Breast epithelium (tissue), 4 donors: ENCODE results near the gene SYT15. TPM values are rescaled to one million over a fixed set of nuclear protein-coding genes. Genes with fewer than 3 reads are reported as not detected.

Experiments used
- DNase-seq, 2 donors: peaks; one replicate each; pipeline ENCODE4 v3.0.0-alpha.2; 2019; ENCODE audit warnings: low spot score in 2 of 2
- H3K27ac ChIP-seq, 2 donors: fragments of 200-600 bp; sonication (generic) in 1 of 2; one replicate each; pipeline ENCODE4 v1.5.1; 2016 to 2019; ENCODE audit warnings: mild to moderate bottlenecking in 1 of 2
- H3K27me3 ChIP-seq, 2 donors: fragments of 200-600 bp; sonication (generic) in 1 of 2; one replicate each; pipeline versions ENCODE4 v1.5.1 to v1.6.0; 2017 to 2019; ENCODE audit warnings: control low read depth in 1 of 2, mild to moderate bottlenecking in 1 of 2
- H3K36me3 ChIP-seq: fragments of 200-600 bp; one replicate; pipeline ENCODE4 v1.5.1; 2019
- H3K4me1 ChIP-seq, 2 donors: fragments of 200-600 bp; sonication (generic); one replicate each; pipeline ENCODE4 v1.5.1; 2016 to 2019; ENCODE audit warnings: control low read depth in 1 of 2
- H3K4me3 ChIP-seq, 3 donors: fragments of 200-600 bp; sonication (generic); 1 replicate in 2 of 3; 2 replicates in 1 of 3; pipeline ENCODE4 v1.5.1; 2016 to 2019; ENCODE audit warnings: mild to moderate bottlenecking in 3 of 3, moderate library complexity in 2 of 3
- H3K9me3 ChIP-seq, 2 donors: fragments of 200-600 bp; sonication (generic) in 1 of 2; one replicate each; pipeline ENCODE4 v1.5.1; 2016 to 2019; ENCODE audit warnings: control low read depth in 1 of 2
- POLR2A ChIP-seq: fragments of 450-650 bp; IDR thresholded peaks from one replicate; pipeline ENCODE4 v1.6.1; 2016; ENCODE audit warnings: antibody characterized with exemption, mild to moderate bottlenecking, moderate library complexity
- POLR2AphosphoS5 ChIP-seq, 3 donors: sonication (generic); formaldehyde crosslinking; IDR thresholded peaks; one replicate each; pipeline ENCODE4 v1.6.1; 2017; ENCODE audit warnings: antibody characterized with exemption in 3 of 3
- intact Hi-C: fragments of 100-400 bp; cut with DNase I; formaldehyde crosslinking; loops from one replicate; pipeline ENCODE4 v1.15.1; 2023; ENCODE audit warnings: low total_unique reads
- total RNA-seq, 3 donors: library from RNA; depleted of rRNA; stranded (reverse); fragments of >200 nt; gene quantifications; one replicate each; pipeline ENCODE4 v1.1.0, GENCODE V29; 2016
- TF ChIP-seq, protein P1 (sequence below), 3 donors: fragments of 450-650 bp; IDR thresholded peaks; one replicate each; pipeline ENCODE4 v1.5.1; 2016 to 2017; ENCODE audit warnings: antibody characterized with exemption in 3 of 3, mild to moderate bottlenecking in 3 of 3, moderate library complexity in 3 of 3

The SYT15 gene
- total RNA-seq, 3 donors from 2014 or later = 1.6 to 5.9 (median 3.8) TPM

DNA sequence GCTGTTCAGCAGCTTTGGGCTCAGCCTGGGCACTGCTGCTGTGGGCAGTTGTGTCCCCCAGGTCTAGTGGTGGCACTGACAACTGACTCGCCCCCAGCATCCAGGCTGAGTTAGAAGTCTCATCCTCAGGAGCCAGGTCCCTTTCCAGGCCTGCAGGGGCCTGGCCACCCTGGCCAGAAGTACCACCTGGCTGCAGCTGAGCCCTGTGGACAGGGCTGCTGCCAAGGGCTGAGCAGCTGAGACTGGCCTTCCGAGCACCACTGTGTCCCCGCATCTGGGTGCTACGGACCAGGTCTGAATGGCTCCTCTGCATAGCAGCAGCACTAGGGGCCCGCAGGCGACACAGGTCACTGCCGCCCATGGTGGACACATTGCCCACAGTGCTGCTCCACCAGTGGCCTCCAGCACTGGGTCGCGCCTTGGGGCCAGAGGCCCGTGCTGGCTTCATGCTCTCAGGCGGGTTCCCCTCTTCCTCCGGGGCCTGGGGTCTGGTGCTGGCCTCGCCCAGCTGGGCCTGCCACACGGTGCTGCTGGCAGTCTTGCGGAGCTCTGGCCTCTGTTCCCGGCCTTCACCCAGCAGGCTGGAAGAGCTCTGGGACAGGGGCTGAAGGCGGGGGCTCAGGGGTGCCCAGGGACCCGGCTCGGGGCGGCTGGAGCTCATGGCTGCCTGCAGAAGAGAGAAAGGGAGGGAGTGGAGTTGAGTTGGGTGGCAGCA is 28.7 kb upstream of the SYT15 start:
- Histone ChIP-seq H3K27me3 (no peaks in the 10 kb centered on the region), H3K27ac (no peak overlapping the region), H3K36me3 (no peaks in the 10 kb centered on the region), H3K4me1 (no peaks in the 10 kb centered on the region), H3K9me3 (no peaks in the 10 kb centered on the region), H3K4me3 (no peak overlapping the region)
- intact Hi-C loops = no loop called here
- peak in 1 of 2 donors; percentile 50 for DNase-seq
- TF ChIP-seq, protein P1, sequence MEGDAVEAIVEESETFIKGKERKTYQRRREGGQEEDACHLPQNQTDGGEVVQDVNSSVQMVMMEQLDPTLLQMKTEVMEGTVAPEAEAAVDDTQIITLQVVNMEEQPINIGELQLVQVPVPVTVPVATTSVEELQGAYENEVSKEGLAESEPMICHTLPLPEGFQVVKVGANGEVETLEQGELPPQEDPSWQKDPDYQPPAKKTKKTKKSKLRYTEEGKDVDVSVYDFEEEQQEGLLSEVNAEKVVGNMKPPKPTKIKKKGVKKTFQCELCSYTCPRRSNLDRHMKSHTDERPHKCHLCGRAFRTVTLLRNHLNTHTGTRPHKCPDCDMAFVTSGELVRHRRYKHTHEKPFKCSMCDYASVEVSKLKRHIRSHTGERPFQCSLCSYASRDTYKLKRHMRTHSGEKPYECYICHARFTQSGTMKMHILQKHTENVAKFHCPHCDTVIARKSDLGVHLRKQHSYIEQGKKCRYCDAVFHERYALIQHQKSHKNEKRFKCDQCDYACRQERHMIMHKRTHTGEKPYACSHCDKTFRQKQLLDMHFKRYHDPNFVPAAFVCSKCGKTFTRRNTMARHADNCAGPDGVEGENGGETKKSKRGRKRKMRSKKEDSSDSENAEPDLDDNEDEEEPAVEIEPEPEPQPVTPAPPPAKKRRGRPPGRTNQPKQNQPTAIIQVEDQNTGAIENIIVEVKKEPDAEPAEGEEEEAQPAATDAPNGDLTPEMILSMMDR (IDR thresholded peaks at IDR 0.05) = no peak
- no peak for TF ChIP-seq POLR2AphosphoS5 (IDR thresholded peaks at IDR 0.05)
- no peak for TF ChIP-seq POLR2A

DNA sequence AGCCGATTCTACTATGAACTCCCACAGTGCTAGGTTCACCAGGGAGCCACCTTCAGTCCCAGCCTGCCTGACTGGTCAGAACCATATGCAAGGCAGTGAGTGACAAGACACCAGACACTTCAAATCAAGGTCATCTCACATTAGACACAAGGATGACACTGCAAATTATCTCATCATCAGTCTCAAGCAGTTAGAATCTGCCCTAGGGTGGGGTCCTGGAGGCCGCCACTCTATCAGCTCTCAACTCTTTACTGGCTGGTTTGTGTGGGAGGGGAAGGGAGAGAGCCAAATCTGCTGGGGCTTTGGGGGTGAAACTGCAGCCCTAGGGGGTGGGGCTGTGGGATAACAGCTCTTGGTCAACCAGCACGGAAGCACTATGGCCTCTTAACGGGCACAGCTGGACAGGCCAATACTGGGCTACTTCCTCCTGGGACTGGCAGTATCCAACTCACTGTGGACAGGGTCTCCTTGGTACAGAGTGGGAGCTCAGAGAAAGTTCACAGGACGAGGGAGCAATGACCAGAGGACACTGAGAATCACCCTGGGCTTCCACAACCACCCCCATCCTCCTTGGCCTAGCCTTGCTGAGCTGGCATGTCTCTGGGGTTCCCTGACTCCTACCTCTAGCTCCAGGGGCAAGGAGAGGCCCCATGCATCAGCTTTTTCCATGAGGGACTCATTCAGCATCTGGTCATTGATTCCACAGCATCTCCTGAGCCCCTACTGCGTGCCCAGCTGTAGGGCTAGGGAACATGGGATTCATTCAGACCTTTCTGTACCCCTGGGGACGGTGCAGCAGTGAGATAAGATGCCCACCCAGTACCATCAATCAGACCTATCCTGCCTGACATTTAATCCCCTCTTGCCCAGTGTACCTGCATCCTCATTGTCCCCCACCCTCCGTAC is 27.9 kb upstream of the SYT15 start:
- no peak overlapping the region for H3K27ac ChIP-seq
- peaks cover 0 to 3% of the 10 kb centered on the region in 2 donors for H3K27me3 ChIP-seq
- TF ChIP-seq POLR2AphosphoS5 (IDR thresholded peaks at IDR 0.05) (no peak), POLR2A (no peak)
- TF ChIP-seq, protein P1 (IDR thresholded peaks at IDR 0.05) = no peak
- H3K9me3 ChIP-seq = no peaks in the 10 kb centered on the region
- H3K36me3 ChIP-seq = no peaks in the 10 kb centered on the region
- peak in 1 of 2 donors; percentile 50 for DNase-seq
- no peaks in the 10 kb centered on the region for H3K4me1 ChIP-seq
- no peak overlapping the region for H3K4me3 ChIP-seq
- intact Hi-C loops = no loop called here

DNA sequence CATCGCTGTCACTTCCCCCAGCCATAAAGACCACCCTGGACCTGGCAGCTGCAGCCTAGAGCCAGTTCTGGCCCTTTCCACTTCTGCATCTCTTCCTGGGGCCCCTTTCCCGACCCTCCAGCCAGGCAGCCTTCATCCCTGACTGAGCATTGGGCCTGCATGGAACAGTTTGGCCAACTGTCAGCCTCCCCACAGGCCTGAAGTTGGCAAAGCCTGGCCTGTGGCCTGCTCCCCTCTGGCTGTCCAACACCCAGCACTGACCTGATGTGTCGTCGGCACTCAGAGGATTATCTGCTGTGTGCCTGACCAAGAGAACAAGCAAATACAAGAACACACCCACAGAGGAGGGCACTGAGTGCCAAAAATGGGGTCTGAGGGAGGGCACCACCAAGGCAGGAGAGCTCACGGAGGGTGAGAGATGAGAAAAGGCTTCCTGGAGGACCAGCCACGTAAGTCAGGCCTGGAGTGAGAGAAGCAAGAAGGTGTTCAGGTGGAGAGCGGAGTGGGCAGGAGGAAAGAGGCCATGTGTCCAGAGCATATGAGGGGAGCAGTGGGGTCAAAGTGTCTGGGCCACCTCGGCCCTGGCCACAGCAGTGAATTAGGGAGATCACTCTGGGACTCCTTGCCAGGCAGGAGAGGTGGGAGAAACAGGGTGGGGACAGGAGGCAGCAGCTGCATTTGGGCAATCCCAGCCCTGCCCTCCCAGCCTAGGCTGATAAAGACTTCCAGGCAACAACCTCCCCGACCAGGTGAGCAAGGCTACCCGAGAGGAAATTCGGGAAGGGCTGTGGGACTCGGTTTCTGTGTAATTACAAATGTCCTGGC is 27.0 kb upstream of the SYT15 start:
- TF ChIP-seq POLR2AphosphoS5 (IDR thresholded peaks at IDR 0.05) = no peak
- TF ChIP-seq, protein P1 (IDR thresholded peaks at IDR 0.05) = no peak
- no peak for TF ChIP-seq POLR2A
- H3K27me3 ChIP-seq = peaks cover 0 to 7% of the 10 kb centered on the region in 2 donors

DNA sequence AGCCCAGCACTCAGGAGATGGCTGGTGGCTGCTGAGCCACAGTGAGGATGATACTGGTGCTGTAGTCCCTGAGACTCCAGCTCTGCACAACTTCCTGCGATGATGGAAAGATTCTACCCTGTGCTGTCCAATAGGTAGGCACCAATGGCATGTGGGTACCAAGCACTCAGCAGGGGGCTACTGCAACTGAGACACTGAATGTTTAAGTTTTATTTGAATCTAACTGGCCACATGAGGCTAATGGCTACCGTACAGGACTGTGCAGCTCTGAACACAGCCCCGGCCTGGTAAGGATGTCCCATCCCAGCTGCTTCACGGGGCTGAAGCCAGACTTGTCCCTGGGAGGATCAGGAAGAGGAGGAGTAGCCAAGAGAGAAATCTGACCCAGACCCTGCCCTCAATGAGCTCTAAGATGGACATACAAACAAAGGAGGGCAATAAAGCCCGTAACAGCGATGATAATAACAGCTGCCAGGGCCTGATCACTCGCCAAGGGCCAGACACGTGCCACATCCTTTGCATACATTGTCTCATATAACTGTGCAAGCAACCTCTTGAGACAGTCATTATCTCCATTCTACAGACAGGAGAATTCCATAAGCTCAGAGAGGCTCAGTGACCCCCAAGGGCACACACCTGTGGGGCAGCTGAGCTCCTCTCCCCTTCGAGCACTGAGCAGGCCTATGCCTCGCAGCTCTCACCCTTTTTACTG is 26.2 kb upstream of the SYT15 start:
- peaks cover 0 to 13% of the 10 kb centered on the region in 2 donors for H3K27me3 ChIP-seq
- H3K27ac ChIP-seq = no peak overlapping the region
- intact Hi-C loops = no loop called here
- H3K9me3 ChIP-seq = no peaks in the 10 kb centered on the region
- H3K4me1 ChIP-seq = no peaks in the 10 kb centered on the region
- TF ChIP-seq, protein P1 (IDR thresholded peaks at IDR 0.05) = no peak
- TF ChIP-seq POLR2A = no peak
- TF ChIP-seq POLR2AphosphoS5 (IDR thresholded peaks at IDR 0.05) = no peak
- H3K36me3 ChIP-seq = no peaks in the 10 kb centered on the region
- DNase-seq = no peak
- no peak overlapping the region for H3K4me3 ChIP-seq

More for the DNA sequence above, 27.0 kb upstream of the SYT15 start:
- no peaks in the 10 kb centered on the region for H3K36me3 ChIP-seq
- H3K4me3 ChIP-seq = no peak overlapping the region
- no peak overlapping the region for H3K27ac ChIP-seq
- no peak for DNase-seq
- no peaks in the 10 kb centered on the region for H3K4me1 ChIP-seq
- intact Hi-C loops = no loop called here
- no peaks in the 10 kb centered on the region for H3K9me3 ChIP-seq
